ENCODE results near the gene EGFR.

The EGFR gene

DNA sequence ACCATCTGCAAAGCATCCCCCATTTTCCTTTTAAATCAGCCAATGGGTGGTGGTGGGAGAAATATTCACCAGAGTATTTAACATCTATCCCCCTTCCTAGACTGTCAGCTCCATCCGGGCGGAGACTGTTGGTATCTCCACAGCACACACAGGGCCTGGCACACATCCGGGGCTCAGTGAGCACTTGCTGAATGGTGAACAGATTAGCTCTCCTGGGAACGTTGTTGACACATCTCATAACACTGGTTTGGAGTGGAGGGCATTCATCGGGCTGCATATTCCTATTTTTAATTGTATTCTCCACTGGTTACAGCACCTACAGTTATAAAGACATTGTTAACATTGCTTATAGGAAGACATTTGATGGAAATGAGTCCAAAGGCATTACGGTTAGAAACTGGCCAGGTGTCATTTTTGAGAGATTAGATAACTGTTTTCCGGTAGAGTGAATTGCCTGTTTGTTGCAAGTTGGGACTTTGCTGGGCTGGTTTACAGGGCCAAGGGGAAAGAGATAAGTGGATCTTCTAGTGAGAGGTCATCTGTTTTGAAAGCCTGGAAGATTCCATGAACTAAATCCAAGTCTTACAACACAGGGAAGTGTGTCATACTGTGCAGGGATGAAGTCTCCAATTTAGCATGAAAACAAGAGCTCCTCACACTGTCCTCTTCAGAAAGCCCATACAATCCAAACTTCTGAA is 101.8 kb downstream of the EGFR start:
- Histone ChIP-seq H3K9me3 (ENCODE audit: control insufficient read depth, insufficient read depth, low read length) (no peaks in the 10 kb centered on the region), H3K9ac (ENCODE audit: low read depth, low read length) (no peak overlapping the region), H3K36me3 (ENCODE audit: control insufficient read depth, insufficient read depth, low read length) (no peaks in the 10 kb centered on the region), H3K27me3 (ENCODE audit: control insufficient read depth, insufficient read depth, low read length) (no peaks in the 10 kb centered on the region), H3K27ac (ENCODE audit: low read depth, low read length) (no peak overlapping the region), H3K4me3 (ENCODE audit: low read depth, low read length) (no peak overlapping the region), H3K4me1 (ENCODE audit: control insufficient read depth, insufficient read depth, low read length) (no peaks in the 10 kb centered on the region)

DNA sequence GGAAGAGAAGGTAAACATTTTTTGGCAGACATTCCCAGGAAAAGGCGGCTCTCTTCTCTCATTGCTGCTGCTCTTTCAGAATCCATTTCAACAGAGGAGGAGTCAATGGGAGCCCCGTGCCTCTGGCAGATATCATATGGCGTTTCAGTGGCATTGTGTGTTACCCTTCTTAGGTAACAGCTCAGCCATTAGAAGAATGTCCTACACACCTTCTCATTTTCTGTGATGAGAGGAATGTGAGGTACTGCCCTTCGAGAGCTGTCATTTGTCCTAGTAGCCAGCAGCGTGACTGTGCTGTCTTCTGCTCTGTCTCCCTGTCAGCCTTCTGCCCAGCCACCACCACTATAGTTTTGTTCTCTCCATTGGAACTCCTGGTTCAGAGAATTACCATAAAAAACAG is 102.4 kb downstream of the EGFR start:
- H3K9me3 ChIP-seq (ENCODE audit: control insufficient read depth, insufficient read depth, low read length) = no peaks in the 10 kb centered on the region
- no peaks in the 10 kb centered on the region for H3K36me3 ChIP-seq (ENCODE audit: control insufficient read depth, insufficient read depth, low read length)
- no peak overlapping the region for H3K9ac ChIP-seq (ENCODE audit: low read depth, low read length)
- no peak overlapping the region for H3K4me3 ChIP-seq (ENCODE audit: low read depth, low read length)
- no peak overlapping the region for H3K27ac ChIP-seq (ENCODE audit: low read depth, low read length)
- no peaks in the 10 kb centered on the region for H3K27me3 ChIP-seq (ENCODE audit: control insufficient read depth, insufficient read depth, low read length)
- H3K4me1 ChIP-seq (ENCODE audit: control insufficient read depth, insufficient read depth, low read length) = no peaks in the 10 kb centered on the region

DNA sequence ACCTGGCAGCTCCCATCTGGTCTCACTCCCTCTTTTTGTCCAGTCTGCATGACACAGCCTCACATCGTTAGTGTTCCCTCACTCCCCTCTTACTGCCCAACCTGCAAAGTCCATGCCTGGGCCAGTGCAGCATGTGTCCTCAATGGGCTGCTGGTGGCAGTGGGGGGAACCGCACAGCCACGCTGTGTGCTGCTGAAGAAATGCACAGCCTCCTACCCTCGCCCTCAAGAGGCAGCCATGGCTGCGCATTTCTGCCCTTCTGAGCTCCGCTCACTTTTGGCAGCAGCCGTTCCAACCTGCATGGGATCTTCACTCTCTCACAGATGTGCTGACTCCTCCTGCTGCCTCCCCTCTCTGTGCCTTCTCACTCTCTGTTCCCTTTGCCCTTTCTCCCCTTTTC is 103.4 kb downstream of the EGFR start:
- Histone ChIP-seq H3K9me3 (ENCODE audit: control insufficient read depth, insufficient read depth, low read length) (no peaks in the 10 kb centered on the region), H3K9ac (ENCODE audit: low read depth, low read length) (no peak overlapping the region), H3K36me3 (ENCODE audit: control insufficient read depth, insufficient read depth, low read length) (no peaks in the 10 kb centered on the region), H3K27ac (ENCODE audit: low read depth, low read length) (no peak overlapping the region), H3K4me1 (ENCODE audit: control insufficient read depth, insufficient read depth, low read length) (no peaks in the 10 kb centered on the region), H3K4me3 (ENCODE audit: low read depth, low read length) (no peak overlapping the region), H3K27me3 (ENCODE audit: control insufficient read depth, insufficient read depth, low read length) (no peaks in the 10 kb centered on the region)

DNA sequence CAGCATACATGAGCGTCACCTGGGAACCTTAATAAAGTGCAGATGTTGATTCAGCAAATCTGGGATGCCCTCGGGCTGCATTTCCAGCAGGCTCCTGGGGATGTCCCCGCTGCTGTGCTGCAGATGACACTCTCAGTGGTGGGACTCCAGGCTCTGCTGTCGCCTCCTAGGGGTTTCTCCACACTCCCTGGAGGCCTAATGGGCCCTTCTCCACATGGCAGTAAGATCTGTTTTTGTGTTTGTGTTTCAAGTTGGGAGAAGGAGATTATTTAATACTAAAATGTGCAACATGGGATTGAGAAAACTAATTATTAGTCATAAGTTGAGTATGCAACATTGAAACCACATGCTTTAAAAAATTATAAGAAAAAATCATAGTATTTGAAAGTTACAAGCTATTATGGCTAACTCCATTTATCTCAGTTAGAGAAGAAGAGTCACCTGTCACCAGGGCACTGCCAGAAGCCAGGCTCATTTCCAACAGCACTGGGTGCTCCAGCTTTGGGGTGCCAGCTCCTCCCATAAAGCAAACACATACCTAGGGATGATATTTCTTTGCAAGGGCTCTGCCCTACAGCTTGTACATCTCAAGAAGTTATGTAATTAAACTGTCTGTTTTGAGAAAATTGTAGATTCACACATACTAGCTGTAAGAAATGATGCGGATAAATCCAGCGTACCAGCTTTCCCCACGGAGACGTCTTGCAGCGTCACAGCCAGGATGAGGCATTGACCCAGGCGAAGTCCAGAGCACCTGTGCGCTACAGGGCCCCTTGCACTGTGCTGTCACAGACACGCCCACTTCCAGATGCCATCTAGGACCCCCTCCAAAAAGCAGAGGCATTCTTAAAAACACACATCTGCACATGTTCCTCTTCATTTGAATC is 106.4 kb downstream of the EGFR start:
- Histone ChIP-seq H3K9me3 (ENCODE audit: control insufficient read depth, insufficient read depth, low read length) (no peaks in the 10 kb centered on the region), H3K9ac (ENCODE audit: low read depth, low read length) (no peak overlapping the region), H3K27me3 (ENCODE audit: control insufficient read depth, insufficient read depth, low read length) (no peaks in the 10 kb centered on the region), H3K36me3 (ENCODE audit: control insufficient read depth, insufficient read depth, low read length) (no peaks in the 10 kb centered on the region), H3K4me1 (ENCODE audit: control insufficient read depth, insufficient read depth, low read length) (peaks cover 15% of the 10 kb centered on the region), H3K27ac (ENCODE audit: low read depth, low read length) (no peak overlapping the region), H3K4me3 (ENCODE audit: low read depth, low read length) (no peak overlapping the region)

DNA sequence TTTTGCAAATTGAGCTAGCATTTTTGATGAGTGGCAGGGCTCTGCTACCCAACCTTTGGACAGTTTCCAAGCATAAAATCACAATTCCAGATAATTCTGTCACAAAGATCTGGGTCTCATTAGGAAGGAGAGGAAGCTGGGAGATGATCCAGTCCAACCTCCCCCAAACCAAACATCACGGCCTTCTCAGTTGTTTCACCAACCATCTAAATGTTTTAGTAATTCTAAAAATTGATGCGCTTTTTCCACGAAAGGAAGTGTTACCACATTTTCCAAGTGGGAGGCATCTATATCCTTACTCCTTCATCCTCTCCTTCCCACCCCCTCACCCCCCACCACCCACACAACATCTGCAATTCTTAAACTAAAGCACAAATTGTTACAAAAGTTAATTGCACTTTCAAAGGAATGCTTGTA is 108.3 kb downstream of the EGFR start:
- Histone ChIP-seq H3K27ac (ENCODE audit: low read depth, low read length) (no peak overlapping the region), H3K4me3 (ENCODE audit: low read depth, low read length) (no peak overlapping the region), H3K27me3 (ENCODE audit: control insufficient read depth, insufficient read depth, low read length) (no peaks in the 10 kb centered on the region), H3K4me1 (ENCODE audit: control insufficient read depth, insufficient read depth, low read length) (peaks cover 28% of the 10 kb centered on the region), H3K36me3 (ENCODE audit: control insufficient read depth, insufficient read depth, low read length) (no peaks in the 10 kb centered on the region), H3K9ac (ENCODE audit: low read depth, low read length) (no peak overlapping the region), H3K9me3 (ENCODE audit: control insufficient read depth, insufficient read depth, low read length) (no peaks in the 10 kb centered on the region)

DNA sequence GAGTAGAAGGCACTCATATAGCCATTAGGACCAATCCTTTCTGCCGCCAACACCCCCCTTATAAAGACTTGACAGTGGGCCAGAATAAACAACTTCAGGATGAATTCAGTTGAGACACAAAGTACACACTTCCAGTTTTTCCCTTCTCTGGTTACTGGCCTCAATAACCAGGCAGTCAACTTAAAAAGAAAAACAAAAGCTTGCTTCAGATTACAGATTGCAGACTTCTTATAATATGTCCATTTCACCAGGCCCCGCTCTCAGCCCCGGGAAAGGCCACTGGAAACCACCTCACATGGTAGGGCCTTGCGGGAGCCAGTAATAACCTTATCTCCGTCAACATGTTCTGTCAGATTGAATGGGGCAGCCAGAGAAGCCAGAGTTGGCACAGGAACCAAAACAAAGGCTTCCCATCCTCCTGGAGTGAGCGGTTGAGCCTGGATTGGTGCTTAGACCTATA is 108.8 kb downstream of the EGFR start:
- Histone ChIP-seq H3K4me3 (ENCODE audit: low read depth, low read length) (no peak overlapping the region), H3K9me3 (ENCODE audit: control insufficient read depth, insufficient read depth, low read length) (no peaks in the 10 kb centered on the region), H3K9ac (ENCODE audit: low read depth, low read length) (no peak overlapping the region), H3K27ac (ENCODE audit: low read depth, low read length) (no peak overlapping the region), H3K27me3 (ENCODE audit: control insufficient read depth, insufficient read depth, low read length) (no peaks in the 10 kb centered on the region), H3K36me3 (ENCODE audit: control insufficient read depth, insufficient read depth, low read length) (no peaks in the 10 kb centered on the region), H3K4me1 (ENCODE audit: control insufficient read depth, insufficient read depth, low read length) (peaks cover 28% of the 10 kb centered on the region)

DNA sequence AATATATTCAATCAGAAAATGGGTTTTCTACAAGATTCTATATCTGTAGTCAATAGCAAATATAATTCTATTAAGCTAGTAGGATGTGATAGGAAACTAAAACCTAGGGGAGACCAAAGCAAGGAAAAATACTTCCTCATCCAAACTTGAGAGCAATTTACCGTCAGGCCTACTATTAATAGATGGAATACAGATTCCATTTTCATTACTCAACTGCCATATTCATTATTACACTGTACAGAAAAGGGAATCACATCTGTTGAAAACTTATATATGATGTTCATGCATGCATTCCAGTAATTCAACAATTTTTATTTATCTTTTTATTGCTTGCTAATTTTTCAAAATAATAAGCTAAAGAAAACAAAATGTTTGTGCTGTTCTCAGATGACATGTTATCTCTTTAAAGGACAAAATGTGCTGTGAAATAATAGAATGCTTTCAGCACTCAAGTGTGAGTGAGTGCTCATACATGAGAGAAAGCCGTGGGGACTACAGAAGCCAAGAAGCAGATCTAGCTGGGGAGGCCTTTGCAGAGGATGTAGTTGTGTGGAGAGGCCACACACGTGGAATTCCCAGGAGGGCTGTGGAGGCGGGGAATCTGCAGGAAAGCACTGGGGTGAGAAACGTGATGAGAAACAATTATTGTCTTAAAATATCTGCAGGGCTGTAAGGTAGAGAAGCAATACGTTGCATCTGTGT is 110.0 kb downstream of the EGFR start:
- Histone ChIP-seq H3K4me3 (ENCODE audit: low read depth, low read length) (no peak overlapping the region), H3K9me3 (ENCODE audit: control insufficient read depth, insufficient read depth, low read length) (no peaks in the 10 kb centered on the region), H3K27me3 (ENCODE audit: control insufficient read depth, insufficient read depth, low read length) (no peaks in the 10 kb centered on the region), H3K4me1 (ENCODE audit: control insufficient read depth, insufficient read depth, low read length) (peaks cover 31% of the 10 kb centered on the region), H3K9ac (ENCODE audit: low read depth, low read length) (no peak overlapping the region), H3K27ac (ENCODE audit: low read depth, low read length) (no peak overlapping the region), H3K36me3 (ENCODE audit: control insufficient read depth, insufficient read depth, low read length) (no peaks in the 10 kb centered on the region)

DNA sequence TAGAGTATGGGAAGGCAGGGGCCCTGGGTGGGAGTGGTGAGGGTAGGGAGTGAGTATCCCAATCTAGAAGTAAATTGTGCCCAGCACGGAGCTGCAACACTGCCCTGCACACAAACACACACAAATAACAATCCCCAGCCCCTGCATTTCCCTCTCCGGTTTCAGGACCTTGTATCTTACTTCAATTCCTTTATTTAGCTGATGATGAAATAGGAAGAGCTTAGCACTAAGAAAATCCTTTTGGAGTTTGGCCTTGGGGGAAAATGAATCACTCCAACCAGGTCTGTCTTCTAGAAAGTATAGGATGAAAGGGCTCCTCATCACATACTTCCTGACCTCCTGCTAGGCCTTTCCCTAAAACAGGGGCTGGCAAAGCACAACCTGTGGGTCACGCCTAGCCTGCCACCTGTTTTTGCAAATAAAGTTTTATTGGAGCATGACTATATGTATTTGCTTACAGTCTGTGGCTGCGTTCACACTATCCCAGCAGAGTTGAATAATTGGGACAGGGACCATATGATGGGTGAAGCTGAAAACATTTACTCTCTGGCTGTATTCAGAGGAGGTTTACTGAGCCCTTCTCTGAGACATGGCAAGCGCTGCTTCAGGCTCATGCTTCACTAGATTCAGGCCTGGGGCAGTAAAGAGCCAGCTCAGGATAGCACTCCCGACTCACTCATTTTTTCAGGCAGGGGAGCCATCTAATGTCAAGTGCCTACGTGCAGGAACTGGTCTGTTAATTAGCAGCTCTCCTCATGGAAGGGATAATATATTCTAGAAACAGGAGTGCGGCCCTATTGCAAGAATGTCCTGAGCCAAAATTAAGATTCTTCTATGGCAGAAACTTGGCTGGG is 111.0 kb downstream of the EGFR start:
- no peak overlapping the region for H3K9ac ChIP-seq (ENCODE audit: low read depth, low read length)
- H3K27ac ChIP-seq (ENCODE audit: low read depth, low read length) = peak overlapping the region; percentile 53
- peaks cover 31% of the 10 kb centered on the region for H3K4me1 ChIP-seq (ENCODE audit: control insufficient read depth, insufficient read depth, low read length)
- no peaks in the 10 kb centered on the region for H3K36me3 ChIP-seq (ENCODE audit: control insufficient read depth, insufficient read depth, low read length)
- H3K4me3 ChIP-seq (ENCODE audit: low read depth, low read length) = no peak overlapping the region
- H3K27me3 ChIP-seq (ENCODE audit: control insufficient read depth, insufficient read depth, low read length) = no peaks in the 10 kb centered on the region
- H3K9me3 ChIP-seq (ENCODE audit: control insufficient read depth, insufficient read depth, low read length) = no peaks in the 10 kb centered on the region

DNA sequence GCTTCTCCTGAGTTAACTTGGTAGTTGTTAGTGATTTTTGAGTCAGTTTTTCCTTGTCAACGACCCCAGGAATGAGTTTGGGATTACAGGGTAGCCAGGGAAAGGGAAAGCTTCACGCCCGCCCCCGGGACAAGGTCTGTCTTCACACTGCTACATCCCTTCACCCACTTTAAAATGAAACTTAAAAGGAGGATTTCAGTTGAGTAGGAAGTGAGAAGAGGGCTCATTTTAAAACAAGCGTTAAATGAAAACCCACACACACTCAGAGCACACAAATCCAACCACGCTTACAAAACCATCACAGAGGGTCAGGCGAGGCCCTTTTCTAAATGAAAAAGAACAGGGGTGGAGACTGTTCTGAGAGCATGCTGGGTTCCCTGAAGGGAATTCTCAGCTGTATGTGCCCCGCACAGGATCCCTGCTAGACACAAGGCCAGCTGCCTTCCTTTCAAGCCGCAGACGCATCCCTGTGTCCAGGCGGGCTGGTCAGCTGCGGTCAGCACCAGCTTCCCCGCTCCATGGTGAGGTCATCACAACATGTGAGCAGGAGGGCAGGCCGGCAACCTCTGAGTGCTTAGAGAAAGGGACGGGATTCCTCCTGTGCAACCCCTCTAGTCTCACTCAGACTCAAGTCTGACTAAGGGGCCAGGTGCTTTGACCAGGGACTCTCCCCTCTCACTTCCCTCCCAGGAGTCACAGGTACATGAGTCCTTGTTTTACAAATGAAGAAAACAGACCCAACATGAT is 111.8 kb downstream of the EGFR start:
- Histone ChIP-seq H3K36me3 (ENCODE audit: control insufficient read depth, insufficient read depth, low read length) (no peaks in the 10 kb centered on the region), H3K4me1 (ENCODE audit: control insufficient read depth, insufficient read depth, low read length) (peaks cover 31% of the 10 kb centered on the region), H3K27ac (ENCODE audit: low read depth, low read length) (peak overlapping the region; percentile 53), H3K27me3 (ENCODE audit: control insufficient read depth, insufficient read depth, low read length) (no peaks in the 10 kb centered on the region), H3K4me3 (ENCODE audit: low read depth, low read length) (no peak overlapping the region), H3K9me3 (ENCODE audit: control insufficient read depth, insufficient read depth, low read length) (no peaks in the 10 kb centered on the region), H3K9ac (ENCODE audit: low read depth, low read length) (no peak overlapping the region)
